Thyroid gland (tissue), 4 donors: Measurements from ENCODE around the gene LTC4S. TPM values are rescaled to one million over a fixed set of nuclear protein-coding genes. Genes with fewer than 3 reads are reported as not detected.

Source experiments
- DNase-seq, 2 donors: peaks; one replicate each; pipeline ENCODE4 v3.0.0-alpha.2; 2019
- H3K27ac ChIP-seq, 3 donors: fragments of 200-600 bp; sonication (generic); 1 replicate in 2 of 3; 2 replicates in 1 of 3; pipeline ENCODE4 v1.5.1; 2016 to 2019; ENCODE audit warnings: mild to moderate bottlenecking in 1 of 3, moderate library complexity in 1 of 3
- H3K27me3 ChIP-seq: fragments of 200-600 bp; sonication (generic); one replicate; pipeline ENCODE4 v1.5.1; 2019
- H3K36me3 ChIP-seq, 2 donors: fragments of 200-600 bp; sonication (generic); one replicate each; pipeline ENCODE4 v1.5.1; 2016 to 2019
- H3K4me1 ChIP-seq, 2 donors: fragments of 200-600 bp; sonication (generic); one replicate each; pipeline ENCODE4 v1.5.1; 2017 to 2019
- H3K4me3 ChIP-seq, 3 donors: fragments of 200-600 bp; sonication (generic); replicated peaks in 1 of 3; 1 replicate in 2 of 3; 2 replicates in 1 of 3; pipeline ENCODE4 v1.5.1; 2016; ENCODE audit warnings: mild to moderate bottlenecking in 1 of 3
- H3K9me3 ChIP-seq: fragments of 200-600 bp; sonication (generic); one replicate; pipeline ENCODE4 v1.5.1; 2017
- CTCF ChIP-seq, 6 experiments: fragments of 200-600 bp in 3 of 6; fragments of 450-650 bp in 3 of 6; sonication (generic) in 3 of 6; IDR thresholded peaks; one replicate each; pipeline ENCODE4 v1.5.1; 2016 to 2019; ENCODE audit warnings: antibody characterized with exemption in 6 of 6, mild to moderate bottlenecking in 2 of 6, inconsistent platforms in 1 of 6, moderate library complexity in 1 of 6
- POLR2A ChIP-seq, 2 donors: fragments of 450-650 bp; IDR thresholded peaks; one replicate each; pipeline ENCODE4 v1.6.1; 2017; ENCODE audit warnings: antibody characterized with exemption in 2 of 2, mild to moderate bottlenecking in 2 of 2, moderate library complexity in 1 of 2
- WGBS, 2 donors: methylation state at CpG; one replicate each; pipeline ENCODE4 v1.1.5; 2017; 5-methylcytosine and 5-hydroxymethylcytosine counted together
- intact Hi-C: fragments of 100-400 bp; cut with DNase I; formaldehyde crosslinking; loops from one replicate; pipeline ENCODE4 v1.15.1; 2023
- total RNA-seq, 4 donors: library from RNA; depleted of rRNA; stranded (reverse); fragments of >200 nt; gene quantifications; one replicate each; pipeline ENCODE4 v1.2.3, GENCODE V29; 2016

The LTC4S gene
- total RNA-seq, 4 donors from 2014 or later: 6.4 to 28.2 (median 15.9) TPM

- Histone ChIP-seq H3K27me3 (no peaks in the 10 kb centered on the region), H3K36me3 (peaks cover 94 to 95% of the 10 kb centered on the region in 2 donors), H3K4me3 (no peak overlapping the region), H3K27ac (peak overlapping the region; percentile 24 to 62 (median 61)), H3K4me1 (peaks cover 37 to 49% of the 10 kb centered on the region in 2 donors), H3K9me3 (no peaks in the 10 kb centered on the region)
- peak in 1 of 2 donors; percentile 20 for DNase-seq
- TF ChIP-seq POLR2A (IDR thresholded peaks at IDR 0.05): no peak
- TF ChIP-seq CTCF (IDR thresholded peaks at IDR 0.05): no peak
- 84 to 85% methylated on average over 3 of the region's 3 CpGs for WGBS, 2 donors
- intact Hi-C loops: no loop called here
These were observed 35.1 kb downstream of the LTC4S start for GRCh38 chr5:179828756-179829421.

GRCh38 chr5:179829732-179830435, 36.1 kb downstream of the LTC4S start:
- H3K27ac ChIP-seq: peak overlapping the region; percentile 50 to 62 (median 61)
- 59 to 60% methylated on average over 7 of the region's 7 CpGs for WGBS, 2 donors
- TF ChIP-seq CTCF (IDR thresholded peaks at IDR 0.05) (no peak), POLR2A (IDR thresholded peaks at IDR 0.05) (peak in 1 of 2 donors; percentile 10)
- no peaks in the 10 kb centered on the region for H3K27me3 ChIP-seq
- peak; percentile 80 to 84 for DNase-seq
- H3K4me3 ChIP-seq: no peak overlapping the region
- peaks cover 87 to 91% of the 10 kb centered on the region in 2 donors for H3K36me3 ChIP-seq
- no peaks in the 10 kb centered on the region for H3K9me3 ChIP-seq
- intact Hi-C loops: no loop called here
- H3K4me1 ChIP-seq: peaks cover 27 to 39% of the 10 kb centered on the region in 2 donors

GRCh38 chr5:179830818-179831468, 37.2 kb downstream of the LTC4S start:
- intact Hi-C loops: no loop called here
- Histone ChIP-seq H3K4me1 (peaks cover 24 to 37% of the 10 kb centered on the region in 2 donors), H3K36me3 (peaks cover 80 to 89% of the 10 kb centered on the region in 2 donors)

GRCh38 chr5:179832039-179832745, 38.4 kb downstream of the LTC4S start:
- intact Hi-C loops: no loop called here
- H3K36me3 ChIP-seq: peaks cover 80 to 89% of the 10 kb centered on the region in 2 donors
- DNase-seq: no peak
- peaks cover 18 to 27% of the 10 kb centered on the region in 2 donors for H3K4me1 ChIP-seq
- no peak overlapping the region for H3K4me3 ChIP-seq
- no peak for TF ChIP-seq CTCF (IDR thresholded peaks at IDR 0.05)
- no peak for TF ChIP-seq POLR2A (IDR thresholded peaks at IDR 0.05)
- H3K27me3 ChIP-seq: no peaks in the 10 kb centered on the region
- H3K27ac ChIP-seq: no peak overlapping the region
- H3K9me3 ChIP-seq: no peaks in the 10 kb centered on the region
- WGBS, 2 donors: 90 to 97% methylated on average over 14 to 20 of the region's 20 CpGs

More at GRCh38 chr5:179830818-179831468, 37.2 kb downstream of the LTC4S start:
- no peaks in the 10 kb centered on the region for H3K27me3 ChIP-seq
- no peaks in the 10 kb centered on the region for H3K9me3 ChIP-seq
- TF ChIP-seq POLR2A (IDR thresholded peaks at IDR 0.05) (no peak), CTCF (IDR thresholded peaks at IDR 0.05) (no peak)
- no peak overlapping the region for H3K4me3 ChIP-seq
- WGBS, 2 donors: 94 to 97% methylated on average over 7 of the region's 7 CpGs
- DNase-seq: no peak
- peak overlapping the region in 2 of 3 donors; percentile 24 to 50 for H3K27ac ChIP-seq
